Activated CD4-positive, alpha-beta T cell treated with anti-CD3 and anti-CD28 coated beads for 48 hours (primary cell): ENCODE data around the gene TTC6.

ENCODE experiments used
- DNase-seq: peaks from one replicate; pipeline ENCODE4 v3.0.0-alpha.2; 2020

TTC6 gene

DNA sequence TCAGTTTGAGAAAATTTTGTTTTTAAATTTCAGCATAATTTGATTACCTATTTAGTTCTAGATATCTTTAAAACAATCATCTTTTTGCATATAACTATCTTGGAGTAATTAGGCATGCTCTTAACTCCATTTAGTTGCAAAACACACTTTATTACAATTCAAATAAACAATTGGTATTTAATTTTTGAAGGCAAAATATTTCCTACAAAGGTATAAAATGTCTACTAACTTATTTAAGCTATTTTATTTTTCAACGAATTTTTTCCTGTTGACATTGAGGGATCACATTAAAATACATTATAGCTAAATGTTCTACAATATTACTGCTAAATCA, 8.7 kb upstream of the TTC6 start:
- no peak for DNase-seq

DNA sequence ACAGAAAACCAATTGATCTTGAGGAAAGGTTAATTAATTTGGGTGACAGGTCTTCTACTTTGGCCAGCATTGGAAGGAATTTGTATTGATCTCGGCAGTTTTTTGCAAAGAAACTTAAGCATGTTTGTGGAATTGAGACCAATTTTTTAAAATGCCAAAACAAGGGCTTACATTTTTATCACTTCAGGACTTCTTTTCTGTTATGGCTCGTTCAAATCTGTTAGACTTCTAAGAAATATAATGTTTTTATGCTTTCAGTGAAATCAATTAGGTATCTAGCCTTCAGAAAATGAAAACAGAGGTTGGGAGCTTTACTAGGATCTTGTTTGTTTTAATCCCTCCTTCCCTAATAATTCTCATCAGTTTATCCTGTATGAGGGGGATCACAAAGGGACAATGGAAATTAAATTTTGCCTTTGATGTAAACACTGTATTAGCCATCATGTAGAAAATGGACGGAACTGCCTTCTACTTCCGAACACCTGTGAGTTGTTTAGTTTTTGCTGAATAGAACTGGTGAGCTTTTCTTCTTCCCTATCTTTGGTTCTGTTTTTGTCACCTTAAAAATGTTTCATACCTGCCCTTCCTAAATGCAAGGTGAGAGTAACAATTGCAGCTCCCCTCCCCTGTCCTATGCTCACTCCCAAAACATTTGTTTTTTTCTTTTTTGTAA, 8.2 kb upstream of the TTC6 start:
- DNase-seq, result no peak

DNA sequence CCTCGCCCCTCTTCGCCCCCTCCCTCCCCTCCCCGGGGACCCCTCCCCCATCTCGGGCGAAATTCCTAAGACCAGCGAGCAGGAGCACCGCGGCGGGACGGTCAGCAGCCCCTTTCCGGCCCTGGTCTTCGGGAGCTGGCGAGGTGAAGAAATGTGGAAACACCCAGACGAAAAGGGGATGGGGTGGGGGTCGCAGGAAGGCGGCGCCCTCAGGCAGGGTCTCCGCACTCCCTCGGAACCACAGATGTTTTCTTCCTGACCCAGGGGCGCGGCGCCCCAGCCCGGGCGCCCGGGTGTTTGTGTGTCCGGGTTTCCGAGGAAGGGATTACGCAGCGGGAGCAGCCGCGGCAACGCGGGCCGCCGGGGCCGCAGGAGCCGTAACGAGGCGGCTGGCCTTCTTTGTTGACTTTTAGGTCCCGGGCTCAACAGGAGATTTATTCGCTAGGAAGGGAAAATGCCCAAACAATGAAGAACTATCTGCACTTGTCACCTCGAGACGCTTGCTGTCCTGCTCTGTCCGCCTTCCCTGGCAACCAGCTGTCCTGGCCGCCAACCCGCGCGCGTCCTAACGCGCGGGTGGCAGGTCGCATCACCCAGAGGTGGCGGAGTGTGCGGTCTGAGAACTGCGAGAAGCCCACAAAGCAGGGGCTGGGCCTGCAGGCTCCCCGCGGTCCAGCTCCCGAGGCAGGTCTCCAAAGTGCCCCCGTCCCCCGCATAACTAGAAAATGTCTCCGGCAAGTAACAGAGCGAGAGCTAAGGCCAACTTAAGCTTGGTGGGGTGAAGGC, 7.4 kb upstream of the TTC6 start:
- DNase-seq, result no peak

DNA sequence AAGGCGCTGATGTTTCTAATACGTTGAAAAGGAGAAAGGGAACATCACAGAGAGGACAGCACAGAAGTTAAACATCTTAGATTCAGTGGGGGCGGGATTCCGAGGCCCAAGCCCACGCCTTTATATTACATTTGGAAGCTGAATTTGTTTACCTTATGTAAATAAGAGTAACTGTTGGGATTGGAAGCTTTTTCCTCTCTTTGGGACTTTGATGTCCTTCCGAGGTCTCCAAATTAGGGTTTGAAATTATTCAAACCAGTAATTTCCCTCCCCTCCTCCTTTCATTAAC, 6.8 kb upstream of the TTC6 start:
- DNase-seq, result no peak

DNA sequence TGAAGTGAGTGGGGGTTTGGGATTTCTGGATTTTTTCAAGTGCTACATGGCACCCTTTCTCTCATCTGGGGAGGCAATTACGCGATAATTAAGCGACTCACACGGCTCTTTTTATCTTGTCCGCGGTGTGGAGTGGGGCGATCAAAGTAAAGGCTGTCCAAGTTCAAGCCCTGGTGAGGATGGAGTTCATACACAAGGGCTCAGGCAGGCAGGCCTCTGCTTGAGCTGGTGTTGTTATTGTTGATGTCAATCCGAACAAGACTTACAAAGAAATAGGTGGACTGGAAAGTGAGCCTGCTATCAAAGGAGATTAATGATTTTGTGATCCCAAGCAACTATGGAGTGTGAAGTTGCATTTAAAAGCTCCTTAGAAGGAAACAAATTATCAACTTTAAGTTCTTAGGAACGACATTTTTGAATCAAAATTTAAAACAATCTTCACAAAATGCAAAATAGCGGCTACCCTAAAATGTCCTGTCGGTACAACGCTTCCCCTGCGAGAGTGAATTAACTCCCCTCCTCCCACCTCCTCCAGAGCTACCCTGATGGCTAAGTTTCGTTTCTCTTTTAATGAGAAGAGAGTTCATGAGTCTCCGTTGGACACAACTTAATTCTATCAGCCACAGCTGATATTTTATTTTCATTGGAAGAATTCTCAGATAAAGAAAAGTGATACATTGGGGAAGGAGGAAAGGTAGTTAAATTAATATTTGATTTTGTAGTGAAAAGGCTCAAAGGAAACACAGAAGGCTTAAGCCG, 6.3 kb upstream of the TTC6 start:
- no peak for DNase-seq

DNA sequence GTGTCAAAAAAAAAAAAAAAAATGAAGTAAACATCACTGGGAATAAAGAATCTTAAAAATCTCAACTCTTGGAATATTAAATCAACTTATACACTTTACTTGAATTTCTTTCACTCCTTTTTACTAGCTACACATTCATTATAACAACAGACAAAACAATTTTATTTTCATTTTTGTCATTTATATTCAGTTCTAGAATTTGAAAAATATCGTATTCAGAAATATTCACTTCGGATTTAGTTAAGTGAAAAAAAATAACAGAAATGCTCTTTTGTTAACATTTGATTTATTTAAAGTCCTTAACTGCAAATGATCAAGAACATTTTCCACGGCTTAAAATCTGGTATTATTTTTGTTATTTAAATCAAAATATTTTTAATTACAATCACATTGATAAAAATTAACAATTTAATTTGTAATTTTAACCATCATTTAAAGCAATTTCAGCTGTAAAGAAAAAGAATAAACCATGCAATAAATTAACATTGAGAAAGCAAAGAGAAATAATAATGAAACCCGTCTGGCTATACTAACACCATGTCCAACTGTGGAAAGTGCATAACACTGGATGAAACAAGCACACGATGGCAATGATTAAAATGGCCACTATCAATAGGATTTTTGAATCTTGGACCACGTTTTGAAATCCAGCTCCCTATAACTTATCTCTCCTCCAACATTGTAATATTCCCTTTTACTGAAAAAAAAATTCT, 5.6 kb upstream of the TTC6 start:
- no peak for DNase-seq

DNA sequence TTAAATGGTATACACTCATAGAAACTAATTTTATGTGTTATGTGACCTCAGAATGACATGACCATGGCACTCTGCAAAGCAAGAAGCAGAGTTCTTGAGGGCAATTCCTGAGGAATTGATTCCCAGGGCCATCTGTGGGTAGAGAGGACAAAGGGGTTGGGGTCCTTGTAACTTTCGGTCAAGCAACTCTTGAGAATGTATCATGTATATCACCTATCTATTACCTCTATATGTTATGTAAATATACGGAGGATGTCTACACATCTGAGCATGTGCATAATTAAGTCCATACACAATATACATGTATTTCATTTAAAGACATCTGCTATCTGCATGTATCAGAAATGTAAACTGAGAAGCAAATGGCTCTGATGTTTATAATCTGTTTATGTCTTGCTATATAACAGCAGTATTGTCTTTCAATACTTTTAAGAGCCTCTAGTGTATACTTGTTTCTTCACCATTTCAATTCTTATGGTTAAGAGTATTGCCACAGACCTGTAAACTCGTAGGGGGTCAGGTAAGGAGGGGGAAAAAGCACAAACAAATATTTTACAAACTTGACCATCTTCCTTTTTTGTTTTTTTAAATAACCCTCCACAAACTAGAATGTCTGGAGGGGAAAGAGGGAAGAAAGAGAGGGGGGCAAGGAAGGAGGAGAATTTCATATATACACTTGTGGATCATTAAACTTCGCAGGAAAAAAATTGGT, 4.8 kb upstream of the TTC6 start:
- DNase-seq, result no peak

DNA sequence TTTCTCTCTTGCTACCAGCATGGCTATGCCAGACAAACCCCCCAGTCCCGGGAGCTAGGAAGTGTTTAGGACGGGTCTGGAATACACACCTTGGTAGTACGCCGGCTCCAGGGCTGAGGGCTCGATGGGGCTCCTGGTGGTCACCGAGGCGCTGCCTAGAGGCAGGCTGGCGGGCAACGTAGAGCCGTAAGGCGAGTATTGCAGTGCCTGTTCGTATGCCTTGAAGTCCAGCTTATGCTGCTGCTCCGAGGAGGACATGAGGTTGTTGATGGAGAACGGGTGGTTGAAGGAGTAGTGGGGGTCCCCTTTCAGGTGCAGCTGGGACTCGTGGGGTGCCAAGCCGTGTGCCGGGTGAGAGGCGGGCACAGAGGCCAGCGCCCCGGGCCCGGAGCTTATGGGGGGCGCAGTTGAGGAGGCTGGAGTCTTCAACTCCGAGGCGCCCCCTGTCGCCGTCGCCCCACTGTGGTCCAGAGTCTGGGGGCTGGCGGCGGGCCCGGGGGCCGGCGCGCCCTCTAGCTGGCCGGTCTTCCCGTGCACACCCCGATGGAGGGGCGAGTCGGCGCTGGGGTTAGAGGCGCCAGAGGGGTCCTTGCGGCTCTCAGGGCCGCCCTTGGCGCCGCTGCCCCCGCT, 4.0 kb upstream of the TTC6 start:
- DNase-seq, result no peak

DNA sequence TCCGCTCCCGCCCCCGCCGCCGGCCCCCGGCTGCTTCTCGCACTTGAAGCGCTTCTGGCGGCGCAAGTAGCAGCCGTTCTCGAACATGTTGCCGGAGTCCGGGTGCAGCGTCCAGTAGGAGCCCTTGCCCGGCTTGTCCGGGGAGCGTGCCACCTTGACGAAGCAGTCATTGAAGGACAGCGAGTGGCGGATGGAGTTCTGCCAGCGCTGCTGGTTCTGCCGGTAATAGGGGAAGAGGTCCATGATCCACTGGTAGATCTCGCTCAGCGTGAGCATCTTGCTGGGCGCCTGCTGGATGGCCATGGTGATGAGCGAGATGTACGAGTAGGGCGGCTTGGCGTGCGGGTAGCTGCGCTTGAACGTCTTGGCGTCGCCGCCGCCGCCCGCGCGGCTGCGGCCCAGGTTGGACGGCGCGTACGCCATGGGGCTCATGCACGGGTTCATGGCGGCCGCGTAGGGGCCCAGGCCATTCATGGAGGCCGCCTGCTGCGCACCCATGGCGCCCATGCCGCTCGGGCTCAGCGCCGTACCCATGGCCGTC, 3.4 kb upstream of the TTC6 start:
- DNase-seq, result no peak

DNA sequence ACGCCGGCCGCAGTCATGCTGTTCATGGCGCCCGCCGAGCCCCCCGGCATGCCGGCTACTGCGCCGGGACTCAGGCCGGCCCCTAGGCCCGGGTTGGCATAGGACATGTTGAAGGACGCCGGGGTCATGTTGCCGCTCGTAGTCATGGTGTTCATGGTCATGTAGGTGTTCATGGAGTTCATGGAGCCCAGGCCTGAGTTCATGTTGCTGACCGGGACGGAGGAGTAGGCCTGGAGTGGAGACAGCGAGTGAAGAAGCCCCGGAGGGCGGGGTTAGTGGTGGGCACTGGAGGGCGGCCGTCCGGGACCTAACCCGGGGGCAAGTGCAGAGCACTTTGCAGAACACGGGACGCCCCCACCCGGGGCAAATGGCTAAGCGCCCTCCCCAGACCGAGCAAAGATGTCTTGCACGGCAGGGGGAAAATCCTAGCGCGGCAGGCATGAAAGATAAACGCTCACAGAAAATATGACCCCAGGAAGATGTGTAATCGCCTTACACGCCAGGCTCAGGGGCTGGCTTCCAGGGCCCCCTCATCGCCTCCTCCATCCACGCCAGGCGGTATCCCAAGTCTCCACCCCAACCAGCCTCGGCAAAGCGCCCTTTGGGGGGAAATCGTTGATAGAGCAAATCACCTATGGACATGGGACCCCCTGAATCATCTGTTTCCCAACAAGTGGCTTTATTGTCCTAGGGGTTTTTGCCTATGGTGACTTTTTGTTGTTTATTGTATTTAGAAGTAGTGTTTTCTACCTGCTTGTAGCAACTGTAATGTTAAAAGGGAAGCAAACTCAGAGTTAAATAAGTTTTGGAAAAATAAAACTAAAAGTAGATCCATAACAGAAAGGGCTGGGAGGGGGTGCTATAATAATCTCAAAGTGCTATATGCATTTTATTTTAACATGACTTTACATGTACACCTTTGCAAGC, 2.7 kb upstream of the TTC6 start:
- DNase-seq, result no peak

DNA sequence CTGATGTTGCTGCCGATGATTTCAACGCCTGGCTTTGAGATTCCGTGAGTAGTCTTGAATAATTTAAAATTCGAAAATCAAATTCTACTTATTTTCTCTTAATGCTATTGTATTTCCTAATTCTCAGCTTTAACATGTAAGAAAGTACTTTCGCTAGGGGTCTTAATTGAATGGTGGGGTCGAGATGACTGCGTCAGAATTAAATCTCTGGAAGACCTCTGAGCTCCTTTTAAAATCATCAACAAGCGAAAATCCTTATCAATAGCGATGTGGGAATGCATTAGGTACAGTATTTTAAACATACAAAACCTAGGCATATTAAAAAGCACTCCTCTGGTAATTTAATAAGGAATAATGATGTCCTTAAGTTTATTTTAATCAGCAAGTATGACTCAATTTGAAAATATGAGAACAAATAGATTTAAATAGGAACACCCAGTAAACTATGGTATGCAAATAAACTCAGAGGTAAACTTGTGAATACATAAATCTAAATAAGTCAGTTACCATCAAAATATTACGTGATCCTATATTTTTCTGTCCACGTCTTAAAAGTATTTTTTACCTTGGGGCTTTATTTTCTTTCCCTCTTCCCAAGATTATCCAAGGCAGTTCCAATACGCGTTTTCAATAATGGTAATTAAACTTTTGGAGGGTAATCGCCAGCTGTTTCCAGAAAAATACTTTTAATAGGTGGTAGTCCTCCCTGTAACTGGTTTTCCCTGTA, 1.8 kb upstream of the TTC6 start:
- DNase-seq, result no peak

DNA sequence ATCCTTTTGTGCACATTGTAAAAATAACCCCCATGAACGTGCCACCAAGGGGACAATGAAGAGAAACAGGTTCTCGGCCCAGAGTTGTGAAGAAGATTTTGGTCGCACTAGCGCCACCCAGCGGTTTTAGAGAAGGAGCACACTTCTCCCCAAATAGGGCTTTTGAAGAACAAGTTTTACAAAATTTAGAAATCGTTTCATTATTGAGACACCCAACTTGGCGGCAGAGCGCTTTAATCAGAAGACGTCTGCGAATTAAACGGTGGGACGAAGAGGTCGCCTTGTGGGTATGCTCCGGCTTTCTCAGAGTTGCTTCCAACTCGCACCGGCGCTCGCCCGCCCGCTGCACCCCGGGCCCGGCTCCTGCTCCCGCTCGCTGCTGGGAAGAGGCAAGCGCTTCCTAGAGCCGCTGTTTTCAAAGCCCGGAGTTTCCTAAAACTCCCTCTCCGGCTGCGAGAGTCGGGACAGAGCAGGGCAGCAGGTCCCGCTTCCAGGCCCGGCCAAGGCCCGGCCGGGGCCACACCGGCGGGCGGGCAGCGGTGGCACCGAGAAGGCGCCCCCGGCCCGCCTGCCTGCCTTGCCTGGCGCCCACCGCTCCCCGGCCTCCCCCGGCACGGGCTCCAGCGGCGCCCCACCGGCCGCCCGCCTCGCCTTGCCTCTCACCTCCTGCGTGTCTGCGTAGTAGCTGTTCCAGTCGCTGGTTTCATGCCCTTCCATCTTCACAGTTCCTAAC, 1.0 kb upstream of the TTC6 start:
- DNase-seq, result peak; percentile 62

DNA sequence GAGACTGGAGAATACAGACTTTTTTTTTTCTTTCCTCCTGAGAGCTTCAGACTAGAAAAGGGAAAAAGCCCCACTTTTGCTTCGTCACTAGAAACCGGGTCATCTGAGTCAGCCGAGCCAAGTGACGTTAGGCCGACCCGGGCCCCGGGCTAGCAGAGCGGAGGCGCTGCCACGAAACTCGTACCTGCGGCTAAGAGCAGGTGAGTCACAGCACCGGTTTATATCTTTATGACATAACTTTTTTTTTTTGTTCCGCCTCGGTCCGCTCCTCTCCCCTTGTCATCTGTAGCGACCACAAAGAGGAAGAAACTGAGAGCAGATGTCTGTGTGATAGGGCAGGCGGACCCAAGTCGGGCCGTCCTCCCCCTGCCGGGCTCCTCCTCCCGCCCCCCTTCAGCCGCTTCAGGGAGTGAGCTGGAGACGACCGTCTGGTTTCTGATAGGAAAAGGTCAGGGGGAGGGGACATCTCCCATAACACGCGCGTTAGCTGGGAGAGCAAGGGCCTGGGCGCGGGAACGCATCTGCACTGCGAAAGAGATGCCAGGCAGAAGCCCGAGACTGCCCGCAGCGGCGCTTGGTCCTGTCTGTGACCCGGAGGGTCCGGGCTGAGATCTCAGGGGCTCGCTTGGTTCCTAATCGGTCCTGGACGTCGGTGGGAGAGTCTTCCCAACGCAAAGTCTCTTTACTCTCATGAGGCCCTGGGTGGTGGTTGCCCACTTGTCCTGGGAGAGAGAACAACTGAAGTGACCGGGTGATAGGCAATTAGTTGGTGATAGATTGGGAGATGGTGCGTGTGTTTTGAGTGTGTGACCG, 586 bp downstream of the TTC6 start:
- peak; percentile 86 for DNase-seq

DNA sequence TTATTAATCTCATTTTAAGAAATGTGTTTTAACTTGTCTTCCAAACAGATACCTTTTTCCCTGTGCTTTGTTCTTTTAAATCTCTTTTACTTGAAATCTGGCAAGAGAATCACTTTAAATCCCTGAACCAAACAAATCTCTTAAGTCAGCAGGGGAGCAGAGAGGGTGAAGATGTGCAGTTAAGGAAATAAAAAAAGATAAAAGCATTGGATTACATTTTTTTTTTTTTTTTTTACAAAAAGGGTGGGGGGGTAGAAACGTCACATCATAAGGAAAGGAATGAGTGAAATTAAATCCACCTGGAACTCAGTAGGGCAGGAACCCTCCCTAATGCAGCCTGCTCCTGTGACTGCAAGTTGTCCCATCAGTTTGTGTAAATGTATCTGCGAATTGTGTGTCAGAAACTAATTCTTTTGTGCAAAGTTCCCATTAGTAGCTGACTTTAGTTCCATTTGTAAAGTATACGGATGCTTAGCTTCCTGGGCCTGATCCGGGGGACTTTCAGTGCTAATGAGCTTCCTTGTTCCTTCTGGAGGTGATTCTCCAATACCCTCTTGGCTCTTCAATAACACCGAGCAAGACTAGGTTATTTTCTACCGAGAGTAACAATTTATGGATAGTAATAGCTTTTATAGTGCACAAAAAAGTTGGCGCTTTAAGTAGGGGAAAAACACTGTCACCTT, 1.5 kb downstream of the TTC6 start:
- DNase-seq, result no peak

DNA sequence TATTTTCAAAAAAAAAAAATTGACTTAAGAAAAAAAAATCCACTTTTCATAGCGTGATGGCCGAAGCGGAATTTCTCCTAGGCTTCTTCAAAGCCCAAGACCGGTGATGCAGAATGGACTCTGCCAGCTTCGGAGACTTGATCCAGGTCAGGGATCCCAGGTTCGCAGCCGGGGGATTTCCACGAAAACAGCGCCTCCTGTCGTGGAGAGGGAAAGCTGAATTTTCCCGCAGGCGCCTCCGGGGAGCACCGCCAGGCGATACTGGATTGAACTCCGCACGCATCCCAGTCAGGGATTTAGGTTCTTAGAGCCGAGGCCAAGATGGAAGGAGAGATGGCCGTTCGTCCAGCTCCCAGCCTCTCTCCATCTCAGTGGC, 2.1 kb downstream of the TTC6 start:
- DNase-seq, result no peak

DNA sequence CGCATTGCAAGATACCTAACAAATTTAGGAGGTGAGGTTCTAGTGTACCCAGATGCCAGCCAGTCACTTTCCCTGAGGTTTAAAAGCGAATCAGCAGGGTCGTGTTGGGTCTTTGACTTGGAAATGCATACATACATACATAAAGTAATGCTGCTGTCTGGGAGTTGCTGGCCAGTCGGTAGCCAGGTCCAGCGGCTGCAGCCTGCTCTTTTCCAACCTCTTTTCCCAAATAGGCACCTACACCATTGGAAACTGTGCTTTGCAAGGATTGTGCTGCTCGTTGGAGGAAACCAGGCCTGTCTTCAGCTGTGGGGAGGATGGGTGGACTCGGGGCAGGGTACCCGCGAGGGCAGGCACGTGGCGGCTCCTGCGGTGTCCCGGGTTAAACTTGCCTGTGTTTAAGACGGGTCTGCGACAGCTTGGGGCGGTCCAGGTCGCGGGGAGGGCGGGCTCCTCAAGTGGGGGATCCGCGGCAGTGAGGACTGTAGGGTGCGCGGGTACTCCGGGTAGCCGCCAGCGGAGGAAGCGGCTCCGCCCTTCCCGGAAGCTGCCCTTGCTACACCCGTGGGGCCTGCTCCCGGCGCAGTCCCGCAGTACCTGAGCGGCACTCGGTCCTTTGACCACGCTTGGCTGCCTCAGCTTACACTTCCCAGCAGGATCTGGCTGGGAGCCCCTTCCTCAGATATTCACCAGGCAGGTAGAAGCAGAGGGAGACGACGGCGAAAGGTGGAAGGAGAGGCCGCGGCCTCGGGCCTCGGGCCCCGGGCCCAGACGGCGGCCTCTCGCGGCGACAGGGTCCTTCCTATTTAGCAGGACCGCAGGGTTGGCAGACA, 2.7 kb downstream of the TTC6 start:
- DNase-seq, result no peak
